EL (cell line): ENCODE measurements around the gene DRC1.
A peak's percentile ranks its signal among the peaks of the same experiment; 100 is the strongest.

Experiments used
- DNase-seq: peaks from one replicate; pipeline ENCODE4 v3.0.0-alpha.2; 2016

DRC1 gene

DNA sequence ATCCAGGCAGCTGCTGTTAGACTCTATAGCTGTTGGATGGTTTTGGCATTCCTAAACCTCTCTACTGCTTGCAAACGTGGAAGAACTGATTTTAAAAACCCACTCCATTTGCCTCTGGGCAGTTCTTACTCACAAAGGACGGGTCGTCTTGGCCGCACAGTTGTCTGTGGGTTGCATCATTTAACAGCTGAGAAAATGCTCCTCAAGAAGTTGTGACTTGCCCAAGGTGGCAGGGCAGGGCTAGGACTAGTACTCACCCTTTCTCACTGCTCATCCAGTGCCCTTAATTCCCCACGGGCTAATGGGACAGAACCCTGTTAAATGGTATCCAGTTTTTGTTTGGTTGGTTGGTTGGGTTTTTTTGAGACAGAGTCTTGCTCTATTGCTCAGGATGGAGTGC, 997 bp upstream of the DRC1 start:
- no peak for DNase-seq

DNA sequence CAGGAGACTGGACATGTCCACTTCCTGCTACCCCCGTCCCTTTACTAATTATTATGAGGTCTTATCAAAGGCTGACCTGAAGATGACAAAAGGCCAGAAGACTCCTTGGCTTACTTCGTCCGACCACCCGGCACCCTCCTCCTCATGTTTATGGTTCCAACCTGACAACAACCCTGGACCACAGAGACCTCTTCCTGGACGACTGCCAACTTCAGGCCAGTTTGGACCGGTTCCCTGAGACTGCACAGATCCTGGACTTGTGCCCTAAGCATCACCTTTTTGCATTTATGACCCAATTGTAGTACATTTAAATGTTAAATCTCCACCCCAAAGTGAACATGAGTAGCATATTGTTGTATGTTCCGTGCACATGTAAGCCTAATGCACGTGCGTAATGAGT, 5.8 kb downstream of the DRC1 start:
- no peak for DNase-seq

DNA sequence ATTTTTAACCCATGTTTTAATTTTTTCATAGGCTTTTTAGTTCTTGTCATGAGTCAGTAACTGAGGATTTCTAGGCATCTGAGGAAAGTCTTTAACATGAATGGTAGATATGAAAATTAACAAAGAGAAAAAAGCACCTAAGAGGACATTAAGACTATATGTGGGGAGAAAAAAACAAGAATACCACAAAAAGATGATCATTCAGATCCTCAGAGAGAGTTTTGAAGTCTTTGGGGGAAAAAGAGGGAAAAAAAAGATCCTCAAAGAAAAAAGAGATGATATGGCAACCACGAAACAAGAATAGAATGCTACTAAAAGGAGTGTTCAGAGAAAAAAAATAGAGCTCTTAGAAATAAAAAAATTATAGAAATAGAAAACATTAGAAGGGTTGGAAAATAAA, 8.1 kb downstream of the DRC1 start:
- no peak for DNase-seq

DNA sequence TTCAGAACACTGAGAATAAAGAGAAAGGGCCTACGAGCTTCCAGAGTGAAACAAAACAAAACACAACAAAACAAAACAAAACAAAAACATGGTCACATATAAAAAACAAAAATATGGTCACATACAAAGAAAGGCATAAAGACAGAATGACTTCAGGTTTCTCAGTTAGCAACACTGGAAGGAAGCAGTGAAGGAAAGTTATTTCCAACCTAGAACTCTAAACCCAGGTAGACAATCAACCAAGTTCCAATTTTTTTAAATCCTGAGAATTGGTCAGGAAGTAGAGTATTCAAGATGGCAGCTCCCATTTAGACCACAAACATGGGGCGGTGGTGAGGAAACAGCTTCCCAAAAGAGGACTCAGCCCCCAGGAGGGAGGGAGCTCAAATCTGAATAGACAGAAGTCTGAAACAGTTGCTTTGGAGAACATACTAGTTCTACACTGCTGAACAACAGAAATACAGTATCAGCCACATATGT, 9.1 kb downstream of the DRC1 start:
- no peak for DNase-seq

DNA sequence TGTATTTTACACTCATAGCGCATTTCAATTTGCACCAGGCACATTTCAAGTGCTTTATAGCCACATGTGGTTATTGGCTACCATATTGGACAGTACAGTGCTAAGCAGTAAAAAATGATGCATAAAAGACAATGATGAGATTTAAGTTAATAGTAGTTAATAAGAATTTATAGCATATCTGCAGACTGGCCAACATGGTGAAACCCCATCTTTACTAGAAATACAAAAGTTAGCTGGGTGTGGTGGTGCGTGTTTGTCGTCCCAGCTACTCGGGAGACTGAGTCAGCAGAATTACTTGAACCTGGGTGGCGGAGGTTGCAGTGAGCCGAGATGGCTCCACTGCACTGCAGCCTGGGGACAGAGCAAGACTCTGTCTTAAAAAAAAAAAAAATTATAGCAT, 9.7 kb downstream of the DRC1 start:
- no peak for DNase-seq

DNA sequence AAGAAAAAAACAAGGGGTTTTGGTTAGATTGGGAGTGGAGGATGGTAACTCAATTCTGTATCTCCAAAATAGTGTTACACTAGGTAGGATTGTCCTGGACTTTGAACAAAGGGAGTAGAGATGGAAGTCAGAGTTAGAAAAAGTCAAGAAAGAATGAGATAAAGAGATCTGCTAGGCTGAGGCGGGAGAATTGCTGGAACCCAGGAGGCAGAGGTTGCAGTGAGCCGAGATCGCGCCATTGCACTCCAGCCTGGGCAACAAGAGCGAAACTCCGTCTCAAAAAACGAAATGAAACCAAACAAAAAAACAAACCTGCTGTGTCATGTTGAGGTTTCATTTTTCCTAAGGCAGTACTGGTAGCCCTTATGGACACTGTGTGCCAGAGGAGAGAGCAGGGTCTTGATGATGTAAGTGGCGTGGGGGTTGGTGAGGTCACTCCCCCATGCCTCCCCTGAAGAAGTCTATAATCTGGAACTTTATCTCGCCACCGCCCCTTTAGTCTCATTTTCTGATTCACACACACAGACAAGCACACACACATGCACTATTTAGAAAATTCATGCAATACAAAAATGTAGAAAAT, 10.5 kb downstream of the DRC1 start:
- no peak for DNase-seq

DNA sequence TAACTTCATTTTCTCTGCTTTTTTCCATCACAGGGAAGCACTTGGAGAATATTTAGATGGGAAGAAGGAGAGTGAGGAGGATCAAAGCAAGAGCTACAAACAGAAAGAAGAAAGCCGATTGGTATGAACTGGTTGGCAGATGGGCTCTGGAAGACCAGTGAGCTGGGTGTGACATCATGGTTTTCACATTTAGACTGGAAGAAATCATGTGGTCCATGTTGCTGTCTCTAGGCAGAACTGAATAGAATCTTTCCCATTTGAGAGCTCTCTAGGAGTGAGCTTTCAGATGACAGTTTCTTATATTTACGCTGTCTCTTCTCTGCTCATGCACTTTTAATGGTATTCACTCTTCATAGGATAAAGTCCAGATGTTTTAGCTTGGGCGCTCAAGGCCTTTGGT, 12.6 kb downstream of the DRC1 start:
- no peak for DNase-seq

DNA sequence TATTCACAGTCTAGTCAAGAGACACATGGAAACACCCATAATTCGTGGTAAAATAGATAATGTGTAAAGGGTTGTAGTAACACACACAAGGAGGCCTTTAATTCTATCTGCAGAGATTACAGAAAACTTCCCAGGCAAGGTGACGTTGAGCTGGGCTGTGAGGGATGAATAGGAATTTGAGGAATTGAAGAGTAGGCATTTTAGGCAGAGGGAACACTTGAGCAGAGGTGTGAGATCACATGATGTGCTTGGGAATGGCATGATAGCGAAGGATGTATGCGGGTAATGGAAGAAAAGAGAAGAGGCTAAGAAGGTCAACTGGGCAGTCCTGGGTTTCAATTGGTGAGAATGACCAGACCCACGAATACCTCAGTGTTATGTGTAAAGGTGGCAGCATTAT, 20.2 kb downstream of the DRC1 start:
- DNase-seq = no peak

DNA sequence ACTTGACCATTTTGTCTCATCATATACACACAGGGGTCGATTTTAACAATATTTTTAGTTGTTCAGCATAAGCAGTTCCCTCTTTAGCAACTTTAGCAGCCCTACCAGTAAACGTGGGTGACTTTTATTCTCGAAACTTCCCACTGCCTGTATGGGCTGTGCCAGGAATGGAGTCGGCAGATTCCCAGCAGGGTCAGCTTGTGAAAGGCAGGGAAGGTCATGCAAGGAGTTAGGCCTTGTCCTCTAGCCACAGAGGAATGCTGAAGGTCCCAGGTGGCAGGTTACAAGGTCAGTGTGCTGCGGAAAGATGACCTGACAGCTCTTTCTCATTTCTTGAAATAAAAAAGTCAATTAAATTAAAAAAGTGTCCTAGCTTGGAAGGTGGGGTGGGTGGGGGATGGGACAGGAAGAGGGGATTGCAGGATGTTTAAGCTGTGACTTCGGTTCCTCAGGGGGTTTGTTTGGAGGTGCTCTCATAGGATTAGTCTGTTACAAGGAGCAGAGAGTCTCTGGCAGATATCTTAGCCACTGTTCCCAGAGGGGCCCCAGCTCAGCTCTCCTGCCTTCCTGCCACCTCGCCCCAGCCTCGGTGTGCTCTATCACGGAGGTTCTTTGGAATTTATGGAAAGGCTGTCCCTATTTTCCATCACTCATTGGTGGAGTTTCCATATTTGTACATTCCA, 21.4 kb downstream of the DRC1 start:
- no peak for DNase-seq

DNA sequence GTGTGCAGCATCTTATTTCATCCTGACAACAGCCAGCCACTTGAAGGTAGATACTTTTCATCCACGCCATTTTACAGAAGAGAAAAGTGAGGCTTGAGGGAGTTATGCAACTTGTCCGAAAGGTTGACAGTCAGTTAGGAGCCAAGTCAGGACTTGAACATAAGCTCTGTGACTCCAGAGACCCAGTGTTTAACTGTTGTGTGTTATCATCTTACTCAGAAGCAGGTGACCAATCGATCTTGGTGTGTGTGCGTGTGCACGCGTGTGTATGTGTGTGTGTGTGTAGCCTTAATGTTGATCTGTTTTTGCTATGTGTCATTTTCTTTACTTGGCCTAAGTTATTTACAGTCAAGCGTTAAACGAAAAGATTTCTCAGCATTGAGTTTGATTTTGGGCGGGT, 22.0 kb downstream of the DRC1 start:
- no peak for DNase-seq

DNA sequence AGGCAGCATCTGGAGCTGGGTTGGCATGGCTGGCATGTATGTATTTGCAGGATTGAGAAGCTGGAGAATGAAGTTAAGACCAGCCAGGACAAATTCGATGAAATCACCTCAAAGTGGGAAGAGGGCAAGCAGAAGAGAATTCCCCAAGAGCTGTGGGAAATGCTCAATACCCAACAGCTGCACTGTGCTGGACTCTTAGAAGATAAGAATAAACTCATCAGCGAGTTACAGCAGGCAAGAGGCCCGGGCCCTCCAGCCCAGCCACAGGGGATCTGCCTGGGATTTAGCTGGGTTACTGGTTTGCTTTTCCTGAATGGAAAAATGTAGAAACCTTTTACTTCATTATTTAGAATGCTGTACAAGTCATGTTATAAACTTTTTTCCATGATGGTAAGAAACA, 22.5 kb downstream of the DRC1 start:
- DNase-seq = no peak

DNA sequence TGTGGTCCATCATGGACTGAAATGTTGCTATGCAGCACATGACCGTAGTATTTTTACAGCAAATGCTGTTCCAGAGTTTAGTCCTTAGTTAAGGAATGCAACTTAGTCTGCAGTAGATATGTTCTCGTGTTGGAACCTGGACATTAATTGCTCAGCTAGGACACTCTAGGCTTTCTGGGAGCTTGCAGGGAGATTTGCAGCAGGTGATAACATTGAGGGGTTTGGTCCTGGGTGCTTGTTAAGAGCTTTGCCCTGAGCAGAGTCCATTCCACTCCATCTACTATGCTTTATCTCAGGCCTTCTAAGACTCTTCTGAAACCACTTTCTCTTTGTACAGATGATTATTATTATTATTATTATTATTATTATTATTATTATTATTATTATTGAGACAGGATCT, 27.1 kb downstream of the DRC1 start:
- DNase-seq = no peak

DNA sequence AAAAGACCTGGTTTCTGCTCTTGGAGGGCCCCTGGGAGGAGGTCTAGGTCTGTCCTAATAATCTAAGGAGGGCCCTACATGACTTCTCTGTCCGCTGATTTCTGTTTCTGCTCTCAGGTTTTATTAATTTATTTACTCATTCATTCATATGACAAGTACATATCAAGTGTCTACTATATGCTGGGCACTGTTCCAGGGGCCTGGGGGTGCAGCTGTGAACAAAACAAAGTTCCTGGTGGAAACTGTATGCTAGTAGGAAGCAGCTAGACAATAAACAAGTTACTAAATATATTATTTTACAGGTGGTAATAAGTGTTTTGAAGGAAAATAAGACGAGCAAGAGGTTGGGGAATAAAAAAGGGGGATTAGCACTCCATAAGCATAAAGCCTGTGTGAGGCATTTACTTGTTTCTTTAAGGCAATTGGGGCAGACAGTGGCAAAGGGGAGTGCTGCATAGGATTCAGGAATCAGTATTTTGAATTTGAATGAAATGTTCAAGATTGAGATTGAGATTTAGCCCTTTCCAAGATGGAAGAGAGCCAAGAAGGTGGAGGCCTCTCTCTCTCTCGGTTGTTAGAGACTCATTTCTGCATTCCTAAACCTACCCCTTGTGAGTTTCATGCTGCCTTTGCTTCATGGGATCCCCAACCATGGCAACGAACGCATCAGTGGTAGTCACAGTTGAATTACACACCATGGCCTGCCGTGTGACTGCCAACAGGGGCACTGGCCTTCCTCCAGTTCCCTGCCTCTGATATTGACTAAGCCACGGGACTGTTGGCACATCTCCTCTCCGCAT, 28.3 kb downstream of the DRC1 start:
- DNase-seq = no peak

DNA sequence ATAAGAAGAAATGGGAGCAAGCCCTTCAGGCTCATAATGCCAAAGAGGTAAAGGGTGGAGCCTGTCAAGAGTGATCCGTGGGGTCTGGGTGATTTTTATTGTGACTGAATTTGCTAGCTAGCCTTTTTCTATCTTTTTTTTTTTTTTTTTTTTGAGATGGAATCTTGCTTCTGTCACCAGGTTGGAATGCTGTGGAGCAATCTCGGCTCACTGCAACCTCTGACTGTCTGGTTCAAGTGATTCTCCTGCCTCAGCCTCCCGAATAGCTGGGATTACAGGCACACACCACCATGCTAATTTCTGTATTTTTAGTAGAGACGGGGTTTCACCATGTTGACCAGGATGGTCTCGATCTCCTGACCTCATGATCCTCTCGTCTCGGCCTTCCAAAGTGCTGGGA, 29.1 kb downstream of the DRC1 start:
- DNase-seq = peak; percentile 49

DNA sequence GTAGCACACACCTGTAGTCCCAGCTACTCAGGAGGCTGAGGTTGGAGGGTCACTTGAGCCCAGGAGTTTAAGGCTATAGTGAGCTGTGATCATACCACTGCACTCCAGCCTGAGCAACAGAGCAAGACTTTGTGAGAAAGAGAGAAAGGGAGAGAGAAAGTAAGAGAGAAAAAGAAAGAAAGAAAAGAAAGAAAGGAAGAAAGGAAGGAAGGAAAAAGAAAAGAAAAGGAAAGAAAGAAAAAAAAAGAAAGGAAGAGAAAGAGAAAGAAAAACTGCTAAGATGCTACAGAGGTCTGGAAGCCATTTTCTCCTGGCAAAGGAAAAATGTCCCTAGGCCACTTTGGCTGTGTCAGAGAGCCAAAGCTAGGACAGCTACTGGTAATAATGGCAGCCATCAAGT, 30.6 kb downstream of the DRC1 start:
- no peak for DNase-seq

DNA sequence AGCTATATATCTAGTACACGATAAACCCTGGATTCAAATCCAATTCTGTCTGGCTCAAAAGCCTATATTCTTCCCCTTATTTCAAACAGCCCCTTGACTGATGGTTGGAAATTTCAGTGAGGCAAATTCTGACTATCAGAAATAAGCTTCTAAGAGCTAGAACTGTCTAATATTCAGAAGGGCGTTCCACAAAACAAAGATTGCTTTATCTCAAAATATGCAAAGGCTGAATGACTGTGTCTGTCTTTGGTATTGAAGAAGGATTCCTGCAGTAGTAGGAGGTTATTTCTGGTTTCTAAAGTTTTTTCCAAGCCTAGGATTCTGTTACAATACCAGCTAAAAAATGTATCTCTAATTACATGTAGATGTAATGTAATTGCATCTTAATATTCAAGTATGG, 31.1 kb downstream of the DRC1 start:
- no peak for DNase-seq

DNA sequence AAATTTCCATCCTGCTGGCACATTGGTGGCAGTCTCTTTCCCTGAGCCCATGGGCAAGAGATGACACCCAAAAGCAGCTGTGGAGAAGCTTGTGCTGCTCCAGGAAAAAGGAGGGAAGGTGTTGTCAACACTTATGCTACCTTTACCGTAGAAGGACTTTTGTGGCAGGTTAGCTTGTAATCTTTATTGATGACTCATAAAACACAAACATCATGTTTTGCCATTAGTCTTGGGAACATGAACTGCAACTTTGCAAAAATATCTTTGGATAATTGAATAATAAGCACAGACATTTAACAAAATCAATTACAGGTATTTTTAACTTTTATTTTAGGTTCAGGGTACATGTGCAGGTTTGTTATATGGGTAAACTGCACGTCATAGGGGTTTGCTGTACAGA, 33.4 kb downstream of the DRC1 start:
- no peak for DNase-seq

DNA sequence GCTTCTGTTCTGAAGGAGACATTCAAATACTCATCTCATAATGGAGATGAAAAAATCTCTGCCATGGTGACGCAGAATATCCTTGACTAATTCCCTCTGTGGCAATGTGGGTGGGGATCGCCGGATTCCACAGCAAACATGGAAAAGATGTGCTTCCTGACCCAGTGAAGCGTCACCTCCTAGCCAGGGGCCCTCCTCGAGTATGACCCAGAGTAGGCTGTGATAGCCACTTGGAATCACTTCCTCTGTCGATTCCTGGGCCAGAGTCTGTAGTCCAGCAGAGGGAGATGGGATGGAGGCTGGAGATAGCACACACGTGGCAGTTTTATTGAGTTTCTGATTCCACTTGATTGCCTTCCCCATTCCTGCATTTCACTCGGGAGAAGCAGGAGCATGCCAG, 36.8 kb downstream of the DRC1 start:
- DNase-seq = peak; percentile 81

DNA sequence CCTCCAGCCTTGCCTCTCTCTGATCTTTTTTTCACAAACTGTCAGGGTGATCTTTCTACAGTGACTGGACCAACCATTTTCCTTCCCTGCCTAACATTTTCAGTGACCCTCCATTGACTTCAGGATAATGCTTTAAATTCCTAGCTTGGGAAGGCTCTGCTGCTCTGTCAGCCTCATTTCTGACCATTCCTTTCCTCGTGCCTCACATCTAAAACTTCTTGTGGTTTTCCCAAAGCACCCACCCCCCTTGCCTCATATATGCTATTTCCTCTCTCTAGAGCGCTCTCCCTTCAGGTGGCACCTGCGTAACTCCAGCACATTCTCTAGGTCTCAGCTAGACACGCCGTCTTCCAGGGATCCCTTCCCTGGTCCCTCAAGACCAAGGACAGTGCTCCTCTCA, 37.2 kb downstream of the DRC1 start:
- peak; percentile 25 for DNase-seq

DNA sequence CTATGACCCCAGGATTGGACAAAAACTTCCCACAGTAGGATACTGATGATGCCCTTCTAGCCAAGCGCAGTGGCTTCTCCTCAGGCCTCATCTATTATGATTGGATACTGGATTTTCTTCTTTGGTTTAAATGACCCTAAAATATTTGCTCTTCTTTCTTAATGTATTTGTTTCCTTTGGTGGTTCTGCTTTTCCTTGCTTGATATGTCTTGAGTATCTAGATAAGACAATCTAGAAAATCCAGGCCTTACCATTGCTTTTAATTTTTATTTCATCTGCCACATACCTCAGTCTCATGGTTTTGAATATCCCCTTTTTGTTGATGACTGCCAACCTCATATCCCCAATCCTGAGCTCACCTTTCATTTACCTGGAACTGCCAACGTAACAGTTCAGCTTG, 40.6 kb downstream of the DRC1 start:
- no peak for DNase-seq

DNA sequence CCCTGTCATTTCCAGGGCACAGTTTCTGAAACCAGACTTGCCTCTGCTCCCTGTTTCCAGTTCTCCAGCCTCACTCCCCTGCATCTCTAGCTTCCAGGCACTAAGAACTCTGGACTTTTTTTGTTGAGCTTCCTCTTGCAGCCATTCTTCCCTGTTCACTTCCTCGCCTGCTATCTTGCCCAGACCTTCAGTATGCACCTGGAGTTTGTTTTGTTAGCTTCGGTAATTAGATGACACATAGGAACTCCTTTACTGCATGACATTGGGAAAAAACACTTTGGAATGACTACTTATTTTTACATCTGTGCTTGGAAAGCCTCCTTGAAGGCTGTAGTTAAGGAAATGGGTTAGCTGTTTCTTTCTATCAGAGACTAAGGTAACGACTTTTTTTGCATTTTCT, 41.0 kb downstream of the DRC1 start:
- DNase-seq = no peak

DNA sequence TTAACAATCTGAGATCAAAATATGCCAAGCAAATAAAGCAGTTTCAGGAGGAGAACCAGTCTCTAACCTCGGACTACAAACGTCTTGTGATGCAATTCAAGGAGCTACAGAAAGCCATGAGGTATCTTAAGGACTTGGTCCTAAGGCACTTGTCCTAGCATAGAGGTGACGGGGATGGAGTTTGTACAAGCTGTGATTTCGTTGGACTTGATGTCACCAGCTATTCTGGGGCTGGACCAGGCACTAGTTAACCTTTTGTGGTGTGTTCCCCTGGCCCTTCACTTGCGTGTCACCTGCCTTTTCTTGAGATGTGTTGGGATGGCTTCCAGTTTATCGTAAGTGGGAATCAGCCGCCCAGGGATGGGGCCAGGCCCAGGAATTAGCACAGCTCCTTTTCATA, 42.5 kb downstream of the DRC1 start:
- no peak for DNase-seq

DNA sequence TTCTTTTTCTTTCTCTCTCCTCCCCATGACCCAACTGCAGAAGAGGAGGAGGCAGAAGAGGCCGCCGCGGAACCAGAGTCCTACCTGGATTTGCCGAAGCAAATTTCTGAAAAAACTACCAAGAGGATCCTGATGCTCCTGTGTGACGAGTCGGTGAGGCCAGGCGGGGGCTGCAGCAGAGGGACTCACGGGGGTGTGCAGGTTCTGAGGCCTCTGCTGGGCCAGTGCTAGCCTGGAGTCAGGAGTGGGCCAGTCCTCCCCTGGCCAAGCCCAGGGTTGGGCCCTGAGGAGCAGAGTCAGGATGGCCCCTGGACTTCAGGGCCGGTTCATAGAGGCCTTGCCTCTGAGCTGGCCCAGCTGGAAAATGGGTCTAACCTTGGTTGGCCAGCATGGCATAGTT, 46.9 kb downstream of the DRC1 start:
- DNase-seq = no peak

DNA sequence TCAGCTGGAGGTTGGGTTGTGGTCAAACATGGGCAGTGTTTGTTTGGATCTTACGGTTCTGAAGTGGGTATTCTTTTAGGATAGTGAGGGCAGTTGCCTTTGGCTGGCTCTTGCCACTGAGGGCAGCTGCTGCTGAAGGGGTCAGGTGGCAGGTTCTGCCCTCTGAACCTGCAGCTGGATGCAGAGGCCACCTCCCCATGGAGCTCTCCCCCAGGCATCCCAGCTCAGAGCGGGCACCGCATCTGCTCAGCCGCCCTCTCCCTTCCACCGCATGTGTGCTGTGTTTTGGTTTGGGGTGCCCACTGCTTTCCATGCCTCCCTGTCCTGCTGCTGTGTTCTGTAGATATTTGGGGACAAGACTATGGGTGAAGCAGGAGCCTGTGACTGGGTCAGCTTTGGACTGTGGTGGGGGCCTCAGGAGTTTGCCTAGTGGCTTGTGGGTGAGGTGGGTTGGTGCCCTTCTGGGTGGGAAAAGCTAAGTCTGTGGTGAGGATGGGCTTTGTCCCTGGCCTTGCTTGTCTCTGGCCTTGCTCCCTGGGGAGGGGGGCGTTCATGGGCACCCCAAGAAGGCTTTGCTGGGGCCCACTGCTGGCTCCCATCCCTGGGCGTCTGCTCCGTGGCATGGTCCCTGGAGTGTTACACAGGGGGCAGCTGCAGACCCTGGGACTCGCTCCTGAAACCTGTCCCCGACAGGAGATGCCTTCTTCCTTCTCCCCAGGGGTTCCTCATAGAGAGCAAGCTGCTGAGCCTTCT, 47.7 kb downstream of the DRC1 start:
- no peak for DNase-seq
